AG09319 (cell line): ENCODE measurements around the gene EYS.
"Not testable (repeated sequence)": the region's sequence is repeated elsewhere in the genome, so short reads cannot be mapped to it uniquely, and the experiment has no call there.

Source experiments
- DNase-seq: peaks from one replicate; pipeline ENCODE4 v3.0.0-alpha.2; 2010; ENCODE audit warnings: low read depth; ENCODE audit errors: extremely low read depth
- TF ChIP-seq, protein P1 (sequence below): IDR thresholded peaks from 2 replicates; pipeline ENCODE4 v1.5.1; 2011; ENCODE audit warnings: low read depth, mild to moderate bottlenecking, inconsistent platforms, low read length, moderate library complexity

Gene EYS

GRCh38 chr6:65416621-65417020 is 290.4 kb downstream of the EYS start:
- TF ChIP-seq, protein P1, sequence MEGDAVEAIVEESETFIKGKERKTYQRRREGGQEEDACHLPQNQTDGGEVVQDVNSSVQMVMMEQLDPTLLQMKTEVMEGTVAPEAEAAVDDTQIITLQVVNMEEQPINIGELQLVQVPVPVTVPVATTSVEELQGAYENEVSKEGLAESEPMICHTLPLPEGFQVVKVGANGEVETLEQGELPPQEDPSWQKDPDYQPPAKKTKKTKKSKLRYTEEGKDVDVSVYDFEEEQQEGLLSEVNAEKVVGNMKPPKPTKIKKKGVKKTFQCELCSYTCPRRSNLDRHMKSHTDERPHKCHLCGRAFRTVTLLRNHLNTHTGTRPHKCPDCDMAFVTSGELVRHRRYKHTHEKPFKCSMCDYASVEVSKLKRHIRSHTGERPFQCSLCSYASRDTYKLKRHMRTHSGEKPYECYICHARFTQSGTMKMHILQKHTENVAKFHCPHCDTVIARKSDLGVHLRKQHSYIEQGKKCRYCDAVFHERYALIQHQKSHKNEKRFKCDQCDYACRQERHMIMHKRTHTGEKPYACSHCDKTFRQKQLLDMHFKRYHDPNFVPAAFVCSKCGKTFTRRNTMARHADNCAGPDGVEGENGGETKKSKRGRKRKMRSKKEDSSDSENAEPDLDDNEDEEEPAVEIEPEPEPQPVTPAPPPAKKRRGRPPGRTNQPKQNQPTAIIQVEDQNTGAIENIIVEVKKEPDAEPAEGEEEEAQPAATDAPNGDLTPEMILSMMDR = no peak
- no peak for DNase-seq

GRCh38 chr6:65410309-65410708 is 296.7 kb downstream of the EYS start:
- DNase-seq = no peak
- TF ChIP-seq, protein P1 = no peak

- TF ChIP-seq, protein P1 = no peak
- DNase-seq = no peak
Observed at GRCh38 chr6:65402564-65402963, 304.5 kb downstream of the EYS start.

DNA sequence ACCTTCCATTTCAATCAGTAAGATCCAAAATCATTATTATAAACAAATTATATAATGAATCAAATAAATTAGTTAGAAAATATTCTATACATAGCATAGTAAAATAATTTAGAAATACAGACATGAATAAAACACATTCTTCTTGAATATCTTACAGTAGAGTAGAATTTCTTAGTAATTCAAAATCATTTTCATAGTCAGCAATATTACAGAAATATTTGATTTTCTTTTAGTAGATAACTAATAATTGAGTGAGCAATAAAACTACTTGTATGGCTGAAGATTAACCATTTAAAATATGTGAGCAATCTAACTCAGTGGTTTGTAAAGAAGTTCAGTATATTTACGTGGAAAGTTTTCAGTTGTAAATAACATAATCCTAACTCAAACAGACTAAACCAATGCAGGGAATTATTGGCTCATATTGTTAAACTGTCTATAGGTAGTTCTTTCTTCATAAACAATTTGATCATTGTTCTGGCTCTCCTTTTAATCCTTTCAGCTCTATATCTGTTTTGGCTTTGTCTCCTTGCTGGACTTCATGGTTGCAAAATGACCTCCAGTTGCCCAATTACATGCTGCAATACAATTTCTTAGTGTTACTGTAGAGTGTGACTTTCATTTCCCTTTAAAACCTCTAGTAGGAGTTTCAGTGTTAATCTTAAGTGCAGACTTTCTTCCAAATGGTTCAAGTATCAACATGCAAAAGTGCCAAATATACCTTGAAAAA is 307.5 kb downstream of the EYS start:
- TF ChIP-seq, protein P1 = no peak
- no peak for DNase-seq

GRCh38 chr6:65398851-65399250 is 308.2 kb downstream of the EYS start:
- TF ChIP-seq, protein P1 = no peak
- DNase-seq = no peak

- TF ChIP-seq, protein P1 = no peak
- DNase-seq = no peak
Observed at GRCh38 chr6:65350530-65350929, 356.5 kb downstream of the EYS start.

GRCh38 chr6:65302655-65303054 is 404.4 kb downstream of the EYS start:
- not testable (repeated sequence) for DNase-seq

DNA sequence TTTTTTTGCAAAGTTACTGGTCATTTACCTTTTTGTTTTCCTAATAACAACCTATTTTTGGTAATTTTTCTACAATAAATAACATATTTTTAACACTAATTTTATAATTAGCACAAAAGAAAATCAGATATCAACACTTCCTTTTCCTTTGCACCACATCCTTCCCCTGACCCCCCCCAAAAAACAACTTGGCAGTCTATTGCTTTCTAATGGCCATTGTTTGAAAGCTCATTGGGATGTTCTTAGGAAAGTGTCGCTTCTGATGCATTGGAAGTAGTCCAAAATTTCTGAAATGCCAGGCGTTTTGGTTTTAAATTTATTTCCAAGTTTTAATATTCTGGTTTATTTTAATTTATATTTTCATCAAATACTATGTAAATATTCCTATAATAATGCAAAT is 407.8 kb downstream of the EYS start:
- DNase-seq = no peak
- TF ChIP-seq, protein P1 = no peak
